ENCODE measurements around the gene SHOC2.

- no peak for TF ChIP-seq CTCF (conservative IDR thresholded peaks at IDR 0.05)
- no peak for TF ChIP-seq ZFX (IDR thresholded peaks at IDR 0.05)
Measured at GRCh38 chr10:110872984-110873923, 46.1 kb upstream of the SHOC2 start.
